Neutrophil (primary cell): Measurements from ENCODE around the gene GJC1.

Source experiments
- H3K27ac ChIP-seq: fragments of 200-600 bp; sonication (generic); 2 replicates; pipeline ENCODE4 v1.5.1; 2016; ENCODE audit warnings: mild to moderate bottlenecking, moderate library complexity
- H3K27me3 ChIP-seq: fragments of 200-600 bp; sonication (generic); 2 replicates; pipeline ENCODE4 v1.6.0; 2016; ENCODE audit warnings: mild to moderate bottlenecking
- H3K36me3 ChIP-seq: fragments of 200-600 bp; sonication (generic); 2 replicates; pipeline ENCODE4 v1.5.1; 2017
- H3K4me1 ChIP-seq, 2 experiments: fragments of 200-600 bp in 1 of 2; sonication (generic) in 1 of 2; 1 replicate in 1 of 2; 2 replicates in 1 of 2; pipeline versions ENCODE4 v1.5.1 to v1.6.1; 2013 to 2016; ENCODE audit warnings: low read depth in 1 of 2, low read length in 1 of 2, mild to moderate bottlenecking in 1 of 2, moderate library complexity in 1 of 2; ENCODE audit not compliant: control insufficient read depth in 1 of 2, insufficient read depth in 1 of 2
- H3K4me3 ChIP-seq, 2 experiments: fragments of 200-600 bp in 1 of 2; sonication (generic) in 1 of 2; 1 replicate in 1 of 2; 2 replicates in 1 of 2; pipeline ENCODE4 v1.5.1; 2013 to 2016; ENCODE audit warnings: low read depth in 1 of 2, low read length in 1 of 2, mild to moderate bottlenecking in 1 of 2, moderate library complexity in 1 of 2
- H3K9me3 ChIP-seq: fragments of 200-600 bp; sonication (generic); 2 replicates; pipeline ENCODE4 v1.5.1; 2016
- CTCF ChIP-seq: fragments of 200-600 bp; sonication (generic); IDR thresholded peaks from 2 replicates; pipeline ENCODE4 v1.5.1; 2016; ENCODE audit warnings: antibody characterized with exemption

GJC1 gene

GRCh38 chr17:44770166-44770925, 59.7 kb downstream of the GJC1 start:
- Histone ChIP-seq H3K4me1 (peaks cover 32 to 38% of the 10 kb centered on the region in 2 experiments), H3K9me3 (no peaks in the 10 kb centered on the region), H3K36me3 (no peaks in the 10 kb centered on the region), H3K27me3 (peaks cover 22% of the 10 kb centered on the region), H3K27ac (no peak overlapping the region), H3K4me3 (no peak overlapping the region)
- TF ChIP-seq CTCF, result no peak

GRCh38 chr17:44769647-44770084, 60.4 kb downstream of the GJC1 start:
- H3K4me3 ChIP-seq, result no peak overlapping the region
- H3K27me3 ChIP-seq, result peaks cover 19% of the 10 kb centered on the region
- no peak overlapping the region for H3K27ac ChIP-seq
- no peaks in the 10 kb centered on the region for H3K9me3 ChIP-seq
- TF ChIP-seq CTCF, result no peak
- no peaks in the 10 kb centered on the region for H3K36me3 ChIP-seq
- peaks cover 25 to 31% of the 10 kb centered on the region in 2 experiments for H3K4me1 ChIP-seq

GRCh38 chr17:44769230-44769629, 60.9 kb downstream of the GJC1 start:
- no peaks in the 10 kb centered on the region for H3K9me3 ChIP-seq
- H3K27me3 ChIP-seq, result peaks cover 15% of the 10 kb centered on the region
- H3K4me1 ChIP-seq, result peaks cover 25 to 30% of the 10 kb centered on the region in 2 experiments
- TF ChIP-seq CTCF, result no peak
- no peak overlapping the region for H3K4me3 ChIP-seq
- H3K27ac ChIP-seq, result no peak overlapping the region
- H3K36me3 ChIP-seq, result no peaks in the 10 kb centered on the region

- no peak overlapping the region for H3K4me3 ChIP-seq
- H3K27ac ChIP-seq, result no peak overlapping the region
- no peaks in the 10 kb centered on the region for H3K9me3 ChIP-seq
- TF ChIP-seq CTCF, result no peak
- peaks cover 25 to 30% of the 10 kb centered on the region in 2 experiments for H3K4me1 ChIP-seq
- H3K27me3 ChIP-seq, result peaks cover 13% of the 10 kb centered on the region
- H3K36me3 ChIP-seq, result no peaks in the 10 kb centered on the region
These were observed 61.5 kb downstream of the GJC1 start for GRCh38 chr17:44768505-44769142.

- TF ChIP-seq CTCF, result no peak
- no peak overlapping the region for H3K27ac ChIP-seq
- peaks cover 25 to 30% of the 10 kb centered on the region in 2 experiments for H3K4me1 ChIP-seq
- H3K4me3 ChIP-seq, result no peak overlapping the region
- H3K36me3 ChIP-seq, result no peaks in the 10 kb centered on the region
- no peaks in the 10 kb centered on the region for H3K9me3 ChIP-seq
- peaks cover 6% of the 10 kb centered on the region for H3K27me3 ChIP-seq
These were observed 62.6 kb downstream of the GJC1 start for GRCh38 chr17:44767493-44767892.
